SK-N-MC (cell line): Measurements from ENCODE around the gene DMAP1.

ENCODE experiments used
- EZH2 ChIP-seq: fragments of 200-600 bp; sonication (generic); IDR thresholded peaks from one replicate; pipeline ENCODE4 v1.6.1; 2017; ENCODE audit warnings: antibody characterized with exemption
- FOXP2 ChIP-seq: optimal IDR thresholded peaks from 2 replicates; pipeline ENCODE3; 2011; ENCODE audit warnings: mild to moderate bottlenecking, moderate library complexity; ENCODE audit not compliant: insufficient read depth; ENCODE audit errors: extremely low read length, control extremely low read depth
- POLR2AphosphoS5 ChIP-seq: IDR thresholded peaks from 2 replicates; pipeline ENCODE4 v1.6.1; 2012; ENCODE audit warnings: mild to moderate bottlenecking, low read depth, low read length, borderline replicate concordance

DNA sequence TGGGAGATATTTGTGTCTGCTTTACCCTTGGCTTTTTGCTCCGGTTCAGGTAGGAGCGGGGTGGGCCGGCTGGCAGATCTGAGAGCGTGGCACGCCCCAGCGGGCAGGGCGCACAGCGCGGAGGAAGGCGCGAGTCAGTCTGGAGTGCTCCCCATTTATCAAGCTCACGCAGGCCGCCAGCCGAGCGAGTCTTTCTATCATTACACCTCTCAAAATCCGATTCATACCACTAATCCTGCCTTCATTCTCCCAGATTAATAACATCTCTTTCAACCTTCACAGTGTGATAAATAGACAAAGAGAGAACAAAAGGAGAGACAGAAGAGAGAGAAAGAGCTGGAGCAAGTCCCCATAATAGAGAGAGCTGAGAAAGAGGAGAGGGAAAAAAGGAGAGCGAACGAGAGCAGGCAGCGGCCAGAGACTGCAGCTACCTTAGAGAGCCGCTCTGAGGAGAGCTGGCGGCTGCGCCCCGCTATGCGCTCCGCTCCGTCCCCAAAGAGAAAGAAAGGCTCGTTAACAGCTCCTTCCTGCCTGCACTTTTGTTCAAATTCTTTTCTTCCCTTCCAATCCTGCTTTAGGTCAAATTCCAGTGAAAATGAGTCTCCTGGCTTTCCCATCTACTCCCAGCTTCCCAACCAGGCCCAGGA is 48.0 kb downstream of the DMAP1 start:
- TF ChIP-seq POLR2AphosphoS5 (no peak), EZH2 (no peak), FOXP2 (no peak)
